Stimulated activated CD4-positive, alpha-beta T cell treated with anti-CD3 and anti-CD28 coated beads, Interleukin-4, amount 100 ng/mL, for 48 hours (primary cell): ENCODE data around the gene ZNF385B.
"Not testable (repeated sequence)": the region's sequence is repeated elsewhere in the genome, so short reads cannot be mapped to it uniquely, and the experiment has no call there.

Experiments
- DNase-seq, 2 donors: peaks; one replicate each; pipeline ENCODE4 v3.0.0-alpha.2; 2020; ENCODE audit warnings: low read depth in 2 of 2

ZNF385B gene

GRCh38 chr2:179636100-179636980 lies 225.1 kb downstream of the ZNF385B start:
- DNase-seq, result no peak

GRCh38 chr2:179631769-179632385 lies 229.5 kb downstream of the ZNF385B start:
- DNase-seq, result not testable (repeated sequence)

GRCh38 chr2:179629776-179630175 lies 231.6 kb downstream of the ZNF385B start:
- not testable (repeated sequence) for DNase-seq

DNA sequence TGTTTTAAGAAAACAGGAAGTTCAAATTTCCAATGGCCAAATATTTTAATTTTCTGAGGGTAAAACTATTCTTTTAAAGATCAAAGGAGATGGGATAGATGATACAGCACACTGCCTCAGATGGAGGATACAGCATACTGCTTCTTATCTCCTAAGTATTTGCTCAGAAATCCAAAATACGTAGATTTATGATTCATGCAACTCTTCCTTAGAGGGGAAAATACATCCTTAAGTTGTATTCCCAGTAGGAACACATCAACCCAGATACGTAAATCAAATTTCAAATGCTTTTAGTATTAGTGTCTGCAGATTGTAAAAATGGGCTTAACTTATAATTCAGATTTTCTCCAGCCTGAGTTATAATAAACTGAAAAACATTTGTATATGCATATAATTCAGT lies 235.2 kb downstream of the ZNF385B start:
- DNase-seq, result no peak

- no peak for DNase-seq
Observed at GRCh38 chr2:179622635-179623300, 238.6 kb downstream of the ZNF385B start.

DNA sequence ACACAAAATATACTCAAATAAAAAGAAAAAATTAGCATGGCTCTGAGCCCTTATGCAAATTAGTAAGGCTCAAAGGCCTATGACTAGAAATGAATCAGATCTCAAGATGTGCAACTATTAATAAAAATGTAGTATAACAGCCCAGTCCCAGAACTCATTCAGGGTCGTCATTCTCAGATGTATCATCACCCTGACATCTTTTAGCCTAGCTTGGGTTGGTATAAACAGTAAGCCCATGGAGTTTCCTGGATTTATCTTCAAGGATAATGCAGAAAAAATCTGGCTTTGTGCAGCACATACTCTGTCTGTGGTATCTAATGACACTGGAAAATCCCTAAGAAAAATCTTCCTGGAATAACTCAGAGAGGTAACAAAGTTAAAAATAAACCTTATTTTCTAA lies 239.3 kb downstream of the ZNF385B start:
- no peak for DNase-seq

GRCh38 chr2:179619947-179620467 lies 241.4 kb downstream of the ZNF385B start:
- DNase-seq, result no peak

DNA sequence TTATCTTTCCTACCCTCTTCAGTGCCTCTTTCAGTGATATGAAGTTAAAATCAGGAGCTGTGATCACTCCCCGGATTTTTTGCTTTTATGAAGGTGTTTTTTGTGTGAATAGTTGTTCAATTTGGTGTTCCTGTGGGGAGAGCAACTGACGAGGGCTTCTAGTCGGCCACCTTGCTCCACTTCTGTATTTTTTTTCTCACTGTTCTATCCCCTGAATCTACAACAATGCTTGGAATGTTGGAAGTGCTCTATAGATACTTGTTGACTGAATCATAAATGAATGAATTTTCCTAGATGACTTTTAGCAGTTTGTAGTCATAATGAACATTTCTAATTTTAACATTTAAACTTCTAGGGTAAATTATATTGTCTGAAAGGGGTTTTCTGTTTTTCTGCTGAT lies 247.3 kb downstream of the ZNF385B start:
- DNase-seq, result no peak

DNA sequence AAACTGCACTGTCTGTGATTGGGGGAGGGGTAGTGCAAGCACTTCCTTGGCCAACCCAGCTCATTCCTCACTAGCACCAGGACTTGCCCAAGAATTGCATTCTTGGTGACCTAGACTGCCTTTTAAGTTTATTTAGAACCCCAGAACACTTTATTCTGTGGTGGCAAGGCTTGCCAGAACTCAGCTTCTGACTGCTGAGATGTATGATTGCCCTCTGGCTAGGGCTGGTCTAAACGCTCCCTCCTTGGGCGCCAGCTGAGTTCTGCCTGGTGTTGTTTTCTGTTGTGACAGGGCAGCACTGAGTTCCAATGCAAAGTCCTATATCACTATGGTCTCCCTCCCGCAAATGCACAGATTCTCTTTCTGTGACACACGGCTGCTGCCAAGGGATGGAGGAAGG lies 247.7 kb downstream of the ZNF385B start:
- DNase-seq, result no peak

- DNase-seq, result no peak
Observed at GRCh38 chr2:179613299-179613651, 248.1 kb downstream of the ZNF385B start.

- DNase-seq, result no peak
Observed at GRCh38 chr2:179612591-179613298, 248.7 kb downstream of the ZNF385B start.

DNA sequence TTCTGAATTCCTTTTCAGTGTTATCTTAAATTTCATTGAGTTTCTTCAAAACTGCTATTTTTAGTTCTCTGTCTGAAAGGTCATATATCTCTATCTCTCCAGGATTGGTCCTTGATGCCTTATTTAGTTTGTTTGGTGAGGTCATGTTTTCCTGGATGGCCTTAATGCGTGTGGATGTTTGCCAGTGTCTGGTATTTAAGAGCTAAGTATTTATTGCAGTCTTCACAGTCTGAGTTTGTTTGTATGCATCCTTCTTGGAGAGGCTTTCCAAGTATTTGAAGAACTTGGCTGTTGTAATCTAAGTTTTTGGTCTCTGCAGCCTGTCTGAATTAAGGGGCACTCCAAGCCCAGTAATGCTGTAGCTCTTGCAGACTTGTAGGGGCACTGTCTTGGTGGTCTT lies 249.3 kb downstream of the ZNF385B start:
- DNase-seq, result no peak

DNA sequence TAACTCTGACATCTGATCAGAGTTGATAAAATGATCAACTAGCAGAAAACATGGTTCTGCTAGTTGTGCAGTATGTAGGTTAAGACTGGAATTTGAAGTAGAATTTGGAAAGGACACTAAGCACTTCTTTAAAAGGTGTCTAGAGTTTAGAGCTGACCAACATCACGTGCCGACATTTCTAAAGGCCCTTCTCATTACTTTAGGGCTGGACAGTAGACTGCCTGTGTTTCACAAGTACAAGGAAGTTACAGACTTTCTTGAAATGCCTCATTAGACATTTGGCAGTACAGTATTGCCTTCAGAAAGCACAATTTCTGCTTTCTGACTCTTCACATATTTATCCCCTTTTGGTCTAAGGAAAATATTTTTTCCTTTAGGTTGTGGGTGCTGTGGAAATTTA lies 255.3 kb downstream of the ZNF385B start:
- no peak for DNase-seq

DNA sequence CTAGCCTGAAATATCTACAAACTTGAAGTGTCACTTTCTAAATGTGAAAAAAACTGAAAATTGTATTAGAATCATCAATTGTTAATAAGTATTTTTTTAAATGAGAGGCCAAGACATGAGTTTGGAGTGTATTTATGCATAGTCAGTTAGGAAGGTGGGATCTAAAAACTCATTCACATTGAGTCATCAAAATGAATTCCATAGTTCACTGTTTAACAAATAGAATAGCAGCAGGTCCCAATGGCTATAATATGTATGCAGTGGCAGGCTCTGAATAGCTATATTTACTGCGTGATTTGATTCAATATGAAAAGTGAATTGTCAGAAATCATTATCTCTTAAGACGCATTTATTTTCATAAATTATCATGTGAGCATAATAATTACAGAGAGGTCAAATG lies 256.1 kb downstream of the ZNF385B start:
- no peak for DNase-seq

DNA sequence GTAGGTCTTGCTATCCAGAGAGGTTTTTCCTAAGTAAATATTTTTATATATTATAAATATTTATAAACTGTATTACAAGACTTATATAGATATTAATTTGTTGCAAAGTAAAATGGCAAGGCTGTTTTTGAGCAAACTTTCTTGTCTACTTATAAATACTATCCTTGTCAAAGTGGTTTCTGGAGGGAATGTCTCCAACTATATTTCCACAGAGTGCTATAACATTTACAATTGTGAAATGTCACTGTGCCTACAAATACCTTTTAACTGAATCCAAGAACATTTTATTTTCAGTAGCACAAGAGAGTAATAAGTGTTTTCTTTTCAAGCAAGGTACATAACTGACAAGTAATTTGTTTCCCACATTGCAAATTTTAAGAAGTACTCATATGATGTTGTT lies 256.8 kb downstream of the ZNF385B start:
- no peak for DNase-seq

DNA sequence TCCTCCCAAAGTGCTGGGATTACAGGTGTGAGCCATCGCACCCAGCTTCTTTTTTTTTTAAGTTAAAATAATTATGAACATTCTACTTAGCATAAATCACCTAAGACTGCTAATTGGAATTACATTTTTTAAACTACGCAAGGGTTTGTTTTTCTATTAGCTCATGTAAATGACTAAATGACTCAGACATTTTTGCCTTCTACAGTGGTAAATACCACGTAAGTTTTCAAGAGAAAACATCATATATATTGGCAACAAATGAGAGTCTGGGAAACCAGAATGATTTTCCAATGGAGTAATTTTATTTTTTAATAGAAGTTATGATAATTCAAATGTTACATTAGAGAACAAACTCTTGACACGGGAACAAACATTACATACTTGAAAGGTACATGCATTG lies 259.0 kb downstream of the ZNF385B start:
- DNase-seq, result no peak

GRCh38 chr2:179596018-179596417 lies 265.4 kb downstream of the ZNF385B start:
- DNase-seq, result no peak

DNA sequence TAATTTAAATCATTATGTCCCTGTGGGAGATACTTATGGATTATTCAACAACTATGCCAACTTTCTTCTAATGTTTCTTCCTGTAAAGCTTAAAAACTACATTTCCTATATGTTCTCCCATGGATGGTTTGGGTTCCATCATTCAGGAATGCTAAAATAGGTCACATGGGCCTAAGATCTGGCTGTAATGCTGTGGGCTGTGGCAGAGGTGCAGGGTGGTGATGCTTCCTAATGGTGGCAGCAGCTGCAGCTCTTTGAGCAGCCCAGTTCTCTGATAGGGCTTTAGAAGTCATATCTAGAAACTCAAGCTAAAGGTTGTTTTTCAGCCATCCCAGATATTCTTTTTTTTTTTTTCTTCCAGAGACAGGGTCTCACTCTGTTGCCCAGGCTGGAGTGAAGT lies 266.1 kb downstream of the ZNF385B start:
- DNase-seq, result no peak

- DNase-seq, result no peak
Observed at GRCh38 chr2:179594268-179595112, 266.9 kb downstream of the ZNF385B start.

- no peak for DNase-seq
Observed at GRCh38 chr2:179593323-179593722, 268.1 kb downstream of the ZNF385B start.
